ENCODE results near the gene PTGFRN. TPM values are rescaled to one million over a fixed set of nuclear protein-coding genes. Genes with fewer than 3 reads are reported as not detected.

The PTGFRN gene
- total and polyA plus RNA-seq, 9 of the 15 experiments (the other 6 are each of a cell fraction or from before 2014, with no cell fraction given) = 17.3 to 33.1 (median 25.7) TPM

GRCh38 chr1:117008656-117009055 lies 98.9 kb downstream of the PTGFRN start:
- no peaks in the 10 kb centered on the region for H3K4me1 ChIP-seq (replicated peaks in 1 of 2; ENCODE audit: control insufficient read depth in 2 of 2, insufficient read depth in 2 of 2, low read length in 2 of 2)
- FAIRE-seq = no peak
- 17% methylated on average over 2 of the region's 2 CpGs for WGBS (ENCODE audit: insufficient coverage, low coverage, missing lambda C conversion rate)
- H3K27me3 ChIP-seq (ENCODE audit: control insufficient read depth in 2 of 2, insufficient read depth in 2 of 2, low read length in 2 of 2) = no peaks in the 10 kb centered on the region; a peak in 3 of 5 replicates
- no peak overlapping the region for H2AFZ ChIP-seq (ENCODE audit: low read depth, low read length)
- H3K9me3 ChIP-seq (replicated peaks; ENCODE audit: control insufficient read depth, insufficient read depth, low read depth, low read length) = no peaks in the 10 kb centered on the region
- no peak overlapping the region for H3K9ac ChIP-seq (ENCODE audit: insufficient read depth in 1 of 2, low read depth in 2 of 2, low read length in 2 of 2)
- peak in 1 of 4 experiments; percentile 11 for DNase-seq (ENCODE audit: extremely low read depth in 1 of 4, low spot score in 3 of 4)
- no TSS peak for BruUV-seq (replicated peaks)
- in situ Hi-C loops (cut with MboI) = no loop called here
- no peaks in the 10 kb centered on the region for H3K79me2 ChIP-seq (ENCODE audit: control insufficient read depth, insufficient read depth, low read length)
- intact Hi-C loops (cut with micrococcal nuclease) = no loop called here
- no peaks in the 10 kb centered on the region for H3K9me1 ChIP-seq (ENCODE audit: control insufficient read depth, insufficient read depth, low read length)
- ATAC-seq = peak; percentile 68
- H3K27ac ChIP-seq (ENCODE audit: extremely low read depth, low read depth, low read length) = no peak overlapping the region
- H3K4me3 ChIP-seq = no peak overlapping the region
- ChIA-PET POLR2A (interaction anchor here (0.6 to 1.2 kb wide), 2 partner anchors 12 to 921 kb away, joined by 3 to 6 read pairs; partner anchors contain the start of genes GDAP2 and WDR3), CTCF (ENCODE audit: low intra/inter-chr PET ratio) (no interaction called here)
- no peaks in the 10 kb centered on the region for H4K20me1 ChIP-seq (replicated peaks; ENCODE audit: control insufficient read depth, insufficient read depth, low read length)
- H3K4me2 ChIP-seq (ENCODE audit: insufficient read depth, low read length) = no peak overlapping the region
- TF ChIP-seq HDAC2 (IDR thresholded peaks at IDR 0.05) (no peak), CTCF (IDR thresholded peaks at IDR 0.05 in 2 of 3, conservative IDR thresholded peaks at IDR 0.05 in 1 of 3; ENCODE audit: insufficient read depth in 2 of 3, low read depth in 1 of 3, low read length in 3 of 3) (0 out of 6 replicates have a peak, but pooled peaks of 1 of the 3 experiments have one; percentile 7), SMC3 (conservative IDR thresholded peaks at IDR 0.05; ENCODE audit: insufficient read depth, low read depth, low read length) (no peak), FOXK1 (CRISPR knock-in tag; IDR thresholded peaks at IDR 0.05; ENCODE audit: borderline replicate concordance) (no peak), PCBP1 (IDR thresholded peaks at IDR 0.05; ENCODE audit: low read depth, low read length, poor library complexity, severe bottlenecking) (no peak)
- H3K36me3 ChIP-seq (ENCODE audit: control insufficient read depth, insufficient read depth, low read length) = no peaks in the 10 kb centered on the region
